Stimulated activated CD4-positive, alpha-beta T cell treated with anti-CD3 and anti-CD28 coated beads, Interleukin-4, amount 100 ng/mL, for 4 hours (primary cell): ENCODE data around the gene NEK6.

Experiments
- DNase-seq, 2 experiments: peaks; one replicate each; pipeline ENCODE4 v3.0.0-alpha.2; 2020

NEK6 gene

GRCh38 chr9:124326378-124326777, 68.6 kb downstream of the NEK6 start:
- no peak for DNase-seq

DNA sequence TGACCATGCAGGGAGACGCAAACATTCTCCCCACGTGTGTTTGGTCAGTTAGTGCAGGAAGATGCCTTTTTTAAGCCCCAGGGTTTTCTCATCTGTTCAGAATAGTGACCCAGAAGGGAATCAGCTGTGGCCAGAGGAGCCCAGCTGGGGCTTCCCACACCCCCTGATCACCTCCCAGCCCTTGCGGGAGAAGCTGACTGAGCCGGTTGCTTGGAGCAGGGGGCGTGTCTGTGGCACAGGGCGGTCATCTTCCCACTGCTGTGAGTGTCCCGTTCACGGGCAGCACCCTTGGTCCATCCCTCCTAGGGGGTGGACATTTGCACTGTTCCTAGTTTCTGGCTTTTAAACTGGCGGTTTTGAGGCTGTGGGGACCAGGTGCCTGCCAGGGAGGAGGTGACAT, 69.7 kb downstream of the NEK6 start:
- no peak for DNase-seq

DNA sequence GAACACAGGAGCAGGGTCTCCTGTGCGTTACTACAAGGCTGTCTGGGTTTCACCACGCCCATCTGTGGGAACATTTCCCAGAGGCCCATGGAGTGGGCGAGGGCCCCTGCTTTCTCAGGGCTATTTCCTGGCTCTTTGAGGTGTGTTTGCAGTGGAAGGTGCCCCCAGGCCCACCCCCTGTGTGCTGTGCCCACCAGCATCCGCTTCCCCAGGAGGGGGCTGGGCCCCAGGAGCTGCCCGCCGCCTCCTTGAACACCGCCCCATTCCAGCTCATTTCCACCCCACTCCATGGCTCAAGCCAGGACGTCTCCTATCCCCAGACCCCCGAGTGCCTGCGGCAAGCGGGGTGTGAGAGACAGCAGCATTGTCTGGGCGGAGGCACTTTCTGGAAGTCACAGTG, 70.5 kb downstream of the NEK6 start:
- no peak for DNase-seq

- no peak for DNase-seq
These were observed 71.5 kb downstream of the NEK6 start for GRCh38 chr9:124329206-124329792.

DNA sequence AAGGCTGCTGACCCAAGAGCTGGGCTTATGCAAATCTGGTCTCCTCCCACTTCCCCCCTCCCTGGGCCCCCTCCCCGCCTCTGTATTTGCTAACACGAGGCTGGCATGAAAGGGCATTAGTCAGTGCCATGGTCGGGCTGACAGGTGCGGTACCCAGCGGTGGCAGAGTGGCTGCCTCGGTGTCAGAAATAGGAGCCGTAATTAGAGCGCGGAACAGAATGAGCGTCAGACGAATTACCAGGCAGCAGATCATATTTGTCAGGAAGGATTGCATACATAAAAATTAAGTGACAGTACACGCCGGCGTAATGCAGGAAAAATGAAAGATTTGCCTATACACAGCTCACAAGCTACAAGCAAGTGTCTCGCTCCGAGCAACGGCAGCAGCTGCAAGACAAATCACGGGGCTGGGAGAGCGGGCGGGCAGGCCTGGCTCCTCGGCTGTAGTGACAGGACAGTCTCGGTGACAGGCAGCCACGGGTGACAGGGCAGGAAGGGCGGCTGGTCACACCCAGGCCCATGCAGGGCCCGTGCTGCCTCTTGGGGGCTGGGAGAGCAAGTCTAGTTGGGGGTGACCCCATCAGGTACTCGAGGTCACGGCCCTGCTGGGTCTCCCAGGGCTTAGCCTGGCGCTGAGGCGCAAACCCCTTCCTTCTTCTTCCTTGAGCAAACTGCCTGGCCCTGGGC, 72.4 kb downstream of the NEK6 start:
- DNase-seq: no peak

DNA sequence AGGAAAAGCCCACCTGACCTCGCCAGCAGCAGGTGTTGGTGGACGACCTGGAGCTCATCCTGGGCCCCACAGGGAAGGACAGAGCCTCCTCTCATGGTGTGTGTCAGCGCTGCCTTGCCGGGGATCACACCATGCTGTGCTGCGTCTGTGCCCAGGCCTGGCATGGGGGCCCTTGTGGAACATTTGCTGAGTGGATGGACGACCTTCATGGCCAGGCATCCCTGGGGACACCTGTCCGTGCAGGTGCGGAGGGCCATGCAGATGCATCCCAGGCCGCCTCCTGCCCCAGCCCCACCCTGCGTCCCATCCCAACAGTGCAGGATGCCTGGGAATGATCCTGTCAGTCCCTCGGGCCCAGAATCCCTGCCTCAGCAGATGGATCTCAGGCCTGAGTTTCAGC, 73.8 kb downstream of the NEK6 start:
- DNase-seq: no peak

DNA sequence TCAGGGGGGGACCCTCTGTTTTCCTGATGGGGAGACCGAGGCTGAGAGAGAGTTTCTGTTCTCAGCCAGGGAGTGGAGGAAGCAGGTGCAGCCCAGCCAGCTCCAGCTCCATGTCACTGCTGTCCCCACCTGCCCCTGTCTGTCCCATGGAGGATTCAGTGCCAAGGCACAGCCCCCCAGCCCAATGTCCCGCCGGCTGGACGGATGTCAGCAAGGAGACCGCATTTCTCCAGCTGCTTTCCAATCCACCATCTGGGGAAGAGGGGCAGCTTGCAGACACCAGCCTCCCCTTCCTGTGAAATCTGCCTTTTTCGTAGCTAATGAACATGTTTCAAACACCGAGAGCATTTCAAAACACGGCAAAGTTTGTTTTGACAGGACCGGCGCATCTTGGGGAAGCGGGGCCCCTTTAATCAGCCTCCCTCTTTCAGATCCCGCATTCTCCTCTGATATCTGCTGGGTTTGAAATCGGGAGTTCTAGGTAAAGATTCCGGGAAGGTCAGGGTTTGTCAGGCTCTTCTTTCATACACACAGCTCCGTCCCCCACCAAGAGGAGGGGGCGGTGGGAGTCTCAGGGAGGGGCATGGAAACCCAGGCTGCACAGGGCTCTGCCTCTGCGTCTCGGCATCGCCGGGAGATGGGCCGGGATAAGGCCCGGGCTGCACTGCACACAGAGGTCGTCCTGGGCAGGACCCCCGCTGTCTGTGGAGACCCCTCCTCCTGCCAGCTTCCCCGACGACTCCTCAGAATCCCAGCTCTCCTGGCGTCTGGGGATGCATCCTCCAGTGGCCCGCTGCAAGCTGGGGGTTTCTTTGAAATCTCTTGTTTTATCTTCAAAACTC, 74.8 kb downstream of the NEK6 start:
- no peak for DNase-seq

DNA sequence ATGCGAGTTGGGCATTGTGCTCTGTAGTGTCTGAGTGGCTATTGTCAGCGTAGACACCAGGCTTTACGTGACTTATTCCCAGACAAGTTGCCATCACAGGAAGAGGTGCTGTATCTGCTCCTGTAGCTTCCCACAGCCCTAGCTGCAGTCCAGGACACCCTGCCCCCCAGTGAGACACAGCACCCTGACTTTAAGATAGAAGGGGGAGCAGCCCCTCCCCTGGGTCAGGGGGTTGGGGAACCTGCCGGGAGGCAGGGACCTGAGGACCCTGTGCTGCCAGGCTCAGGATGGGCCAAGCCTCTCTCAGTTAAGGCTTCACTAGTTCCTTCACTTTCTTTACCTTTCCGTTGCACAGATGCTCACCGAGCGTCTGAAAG, 75.4 kb downstream of the NEK6 start:
- DNase-seq: no peak

- DNase-seq: no peak
These were observed 77.0 kb downstream of the NEK6 start for GRCh38 chr9:124334568-124335319.

DNA sequence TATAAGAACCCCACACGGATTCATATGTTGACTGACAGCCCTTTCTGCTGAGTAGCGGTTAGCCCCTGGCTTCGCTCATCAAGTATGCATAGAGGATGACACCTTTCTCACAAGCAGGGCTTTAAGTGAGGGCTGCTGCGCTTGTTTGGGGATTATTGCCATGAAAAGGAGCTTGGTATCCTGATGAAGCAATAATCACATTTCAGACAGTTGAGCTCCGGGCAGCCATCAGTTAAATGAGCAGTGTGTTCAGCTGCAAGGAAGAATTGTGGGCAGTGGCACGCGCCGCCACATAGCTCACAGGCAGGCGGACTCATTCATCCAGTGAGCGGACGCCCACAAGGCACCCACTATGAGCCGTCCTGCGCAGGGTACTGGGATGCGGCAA, 77.6 kb downstream of the NEK6 start:
- DNase-seq: no peak

DNA sequence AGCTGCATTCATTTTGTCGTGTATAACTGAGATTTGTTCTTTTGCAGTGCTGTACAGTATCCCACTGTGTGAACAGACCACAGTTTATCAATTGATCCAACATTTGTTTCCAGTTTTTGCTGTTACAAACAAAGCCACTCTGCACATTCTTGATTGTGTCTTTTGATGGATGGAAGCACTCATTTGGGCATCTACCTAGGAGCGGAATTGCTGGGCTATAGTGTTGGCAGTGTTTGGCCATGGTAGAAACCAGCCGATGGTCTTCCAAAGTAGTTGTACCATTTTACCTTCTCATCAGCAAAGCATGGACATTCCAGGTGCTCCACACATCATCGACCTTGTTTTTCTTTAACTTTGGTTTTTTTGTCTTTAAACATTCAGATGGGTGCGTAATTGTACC, 79.8 kb downstream of the NEK6 start:
- no peak for DNase-seq

DNA sequence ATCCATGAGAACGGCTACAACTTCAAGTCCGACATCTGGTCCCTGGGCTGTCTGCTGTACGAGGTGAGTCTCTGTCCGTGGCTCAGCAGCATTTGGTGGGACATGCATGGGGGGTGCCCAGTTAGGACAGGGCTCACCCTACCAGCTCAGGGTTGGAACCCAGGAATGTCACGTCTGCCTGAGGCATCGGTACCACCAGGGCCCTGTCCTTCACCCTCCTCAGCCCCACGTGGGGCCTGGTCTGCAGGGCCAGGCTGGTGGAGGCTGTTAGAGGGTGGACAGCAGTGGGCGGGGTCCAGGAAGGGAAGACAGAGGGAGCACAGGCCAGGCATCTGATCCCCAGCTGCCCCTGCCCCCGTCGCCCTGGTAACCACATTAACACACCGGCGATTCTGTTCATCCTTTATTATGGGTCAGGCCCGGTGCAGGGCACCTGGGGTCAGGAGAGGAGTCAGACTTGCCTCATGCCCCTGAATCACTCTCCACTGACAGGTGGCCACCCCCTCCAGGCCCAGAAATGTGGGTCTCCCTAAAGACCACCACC, 81.9 kb downstream of the NEK6 start:
- DNase-seq: no peak

DNA sequence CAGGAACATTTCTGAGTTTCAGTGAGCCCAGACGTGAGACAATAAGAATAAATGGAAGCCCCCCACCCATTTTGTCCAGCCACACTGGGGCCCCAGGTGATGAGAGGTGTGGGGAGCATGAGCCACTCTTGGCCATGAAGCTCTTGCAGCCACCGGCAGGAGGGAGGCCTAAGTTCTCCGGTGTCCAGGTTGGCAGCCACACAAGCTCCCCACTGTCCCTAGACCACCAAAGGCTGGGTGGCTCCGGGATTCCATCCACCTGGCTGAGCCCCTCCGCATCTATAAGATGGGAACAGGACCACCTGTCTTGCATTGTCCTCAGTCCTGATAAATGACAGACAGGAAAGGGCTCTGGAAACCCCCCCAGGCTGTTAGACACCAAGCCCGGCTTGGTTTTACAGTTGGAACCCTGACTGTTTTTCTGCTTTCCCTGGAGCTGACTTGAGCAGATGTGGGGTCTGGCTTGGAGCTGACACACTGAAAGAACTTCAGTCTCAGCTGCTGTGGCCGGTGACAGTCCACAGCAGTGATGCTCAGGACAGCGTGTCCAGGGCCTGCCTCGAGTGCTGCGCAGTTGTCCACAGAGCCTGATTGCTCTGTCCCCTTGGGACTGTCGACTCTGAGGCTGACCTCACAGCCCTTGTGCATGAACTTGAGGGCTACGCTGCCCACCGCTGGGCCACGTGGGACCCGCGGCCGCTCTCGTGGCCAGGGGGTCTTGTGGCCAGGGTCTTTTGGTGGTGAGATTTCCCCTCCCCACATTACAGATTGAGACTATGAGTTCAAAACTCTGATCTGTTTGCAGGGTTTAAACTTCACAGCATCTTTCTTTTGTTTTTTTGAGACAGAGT, 82.7 kb downstream of the NEK6 start:
- no peak for DNase-seq

DNA sequence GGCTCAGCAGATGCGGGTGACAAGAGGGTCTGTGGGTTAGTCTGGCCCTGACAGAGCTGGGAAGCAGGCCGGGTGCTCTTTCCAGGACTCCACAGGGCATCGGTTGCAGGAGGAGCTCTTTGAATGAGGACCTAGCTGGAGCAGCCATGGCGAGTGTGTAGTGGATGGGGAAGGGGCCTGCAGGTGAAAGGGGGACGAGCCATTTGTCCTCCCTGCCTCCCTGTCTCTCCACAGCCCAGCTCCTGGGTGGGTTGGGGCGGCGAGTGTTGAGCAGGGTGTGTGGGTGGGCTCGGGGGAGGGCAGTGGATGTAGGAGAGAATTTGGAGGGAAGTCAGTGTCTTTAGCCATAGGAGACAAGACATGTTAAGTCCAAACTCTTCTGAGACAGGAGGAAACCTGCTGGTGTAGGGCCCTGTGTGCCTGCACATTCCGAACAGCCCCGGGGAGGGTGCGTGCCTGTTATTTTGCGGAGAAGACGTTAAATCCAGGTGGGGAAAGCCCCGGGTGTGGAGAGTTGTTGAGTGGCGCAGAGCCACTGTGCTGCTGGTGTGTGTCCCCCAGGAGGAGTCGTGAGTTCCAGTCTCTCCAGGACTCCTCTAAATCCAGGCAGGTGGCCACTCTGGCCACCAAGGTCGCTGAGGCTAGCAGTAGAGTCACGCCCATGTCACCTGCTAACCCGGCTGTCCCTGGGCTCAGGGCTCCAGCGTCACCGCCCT, 83.9 kb downstream of the NEK6 start:
- DNase-seq: no peak

- DNase-seq: no peak
These were observed 84.6 kb downstream of the NEK6 start for GRCh38 chr9:124342402-124342775.

GRCh38 chr9:124342776-124343485, 85.2 kb downstream of the NEK6 start:
- no peak for DNase-seq

DNA sequence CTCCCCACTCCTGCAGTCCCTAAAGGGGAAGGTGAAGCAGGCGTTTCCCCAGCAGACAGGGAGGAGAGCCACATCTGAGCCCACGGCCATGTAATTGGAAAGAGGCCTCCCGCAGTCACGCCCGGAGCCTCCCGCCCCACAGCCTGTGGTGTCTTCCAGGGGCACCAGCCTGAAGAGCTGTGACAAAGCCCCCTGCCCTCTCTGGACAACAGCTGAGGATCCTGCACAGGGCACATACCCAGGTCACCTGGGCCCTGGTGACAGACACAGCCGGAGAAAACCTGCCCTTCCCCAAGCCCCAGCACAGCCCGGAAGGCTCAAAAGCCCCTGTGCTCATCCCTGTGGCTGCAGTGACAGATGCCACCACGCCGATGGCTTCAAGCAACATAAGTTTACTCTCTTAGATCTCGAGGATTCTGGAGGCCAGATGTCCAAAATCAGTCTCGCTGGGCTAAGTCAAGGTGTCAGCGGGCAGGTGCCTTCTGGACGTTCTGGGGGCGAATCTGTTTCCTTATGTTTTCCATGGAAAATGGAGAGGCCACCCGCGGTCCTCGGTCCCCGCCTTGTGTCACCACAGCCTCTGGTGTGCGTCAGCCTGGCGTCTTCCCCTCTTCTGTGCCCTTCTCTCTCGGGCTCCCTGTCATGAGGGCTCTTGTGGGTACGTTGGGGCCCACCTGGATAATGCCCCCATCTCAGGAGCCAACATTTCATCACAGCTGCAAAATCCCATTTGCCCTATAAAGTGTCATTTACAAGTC, 86.0 kb downstream of the NEK6 start:
- no peak for DNase-seq

DNA sequence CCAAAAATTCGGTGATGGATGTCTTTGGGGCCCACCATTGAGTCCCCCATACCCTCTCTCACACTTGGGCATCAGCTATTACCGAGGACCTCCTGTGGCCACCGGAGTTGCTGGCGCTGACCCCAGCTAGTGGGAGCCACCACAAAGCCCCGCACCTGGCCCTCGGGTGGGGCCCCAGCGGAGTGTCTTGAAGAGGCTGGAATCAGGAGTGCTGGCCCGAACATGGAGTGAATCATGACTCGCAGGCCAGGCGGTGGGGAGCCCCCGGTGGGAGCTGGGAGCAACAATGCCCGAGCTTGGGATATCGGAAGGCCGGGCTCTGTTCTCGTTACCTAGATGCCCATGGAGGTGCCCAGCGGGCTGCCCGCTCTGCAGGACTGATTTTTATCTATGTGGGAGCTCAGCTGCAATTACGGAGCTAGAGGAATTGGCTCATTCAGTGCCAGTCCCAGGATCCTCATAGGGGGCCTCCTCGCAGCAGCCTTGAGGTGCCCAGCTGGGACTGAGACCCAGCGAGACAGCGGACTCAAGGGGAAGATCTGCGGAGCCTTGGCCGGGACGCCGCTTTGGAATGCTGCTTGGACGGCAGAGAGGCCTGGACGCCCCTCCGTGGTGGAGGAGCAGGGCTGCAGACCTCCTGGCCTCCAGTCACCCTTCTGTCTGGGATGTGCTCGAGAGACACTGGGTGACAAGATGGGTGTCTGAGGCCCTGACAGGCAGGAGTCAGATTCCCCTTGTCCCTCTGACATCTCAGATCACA, 86.7 kb downstream of the NEK6 start:
- no peak for DNase-seq

DNA sequence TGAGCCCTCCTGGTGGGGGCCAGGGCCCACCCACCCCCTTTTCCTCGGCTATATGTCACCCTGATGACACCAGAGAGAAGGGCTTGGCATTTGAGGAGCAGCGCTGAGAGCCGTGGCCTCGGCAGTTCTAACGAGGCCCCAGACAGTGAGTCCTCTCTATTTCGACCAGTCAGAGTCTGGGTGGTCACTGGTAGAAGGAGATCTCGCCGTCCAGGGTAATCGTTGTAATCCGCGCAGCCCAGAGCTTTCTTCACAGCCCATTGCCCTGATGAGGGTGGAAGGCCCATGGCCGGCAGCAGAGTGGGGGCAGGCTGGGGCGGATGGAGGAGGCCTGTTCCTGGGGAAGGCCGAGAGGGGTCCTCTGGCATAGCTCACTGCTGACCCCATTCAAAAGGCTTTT, 87.3 kb downstream of the NEK6 start:
- no peak for DNase-seq
